ENCODE data around the gene IPPK. TPM values are rescaled to one million over a fixed set of nuclear protein-coding genes. Genes with fewer than 3 reads are reported as not detected.

Gene IPPK
- total RNA-seq, 3 donors from 2014 or later: 5.8 to 22.8 (median 12.1) TPM

GRCh38 chr9:92603100-92603499 is 66.8 kb downstream of the IPPK start:
- Histone ChIP-seq H3K4me1 (peaks cover 0 to 5% of the 10 kb centered on the region in 2 donors), H3K9me3 (peaks cover 0 to 8% of the 10 kb centered on the region in 2 donors), H3K36me3 (no peaks in the 10 kb centered on the region), H3K4me3 (no peak overlapping the region), H3K27me3 (no peaks in the 10 kb centered on the region), H3K27ac (no peak overlapping the region)
- intact Hi-C loops (cut with DNase I; ENCODE audit: low total_unique reads): no loop called here
- TF ChIP-seq POLR2A (IDR thresholded peaks at IDR 0.05) (no peak), POLR2AphosphoS5 (IDR thresholded peaks at IDR 0.05) (no peak), CTCF (IDR thresholded peaks at IDR 0.05) (no peak)
- DNase-seq (ENCODE audit: low spot score in 2 of 2): no peak

GRCh38 chr9:92602413-92602812 is 67.5 kb downstream of the IPPK start:
- H3K27me3 ChIP-seq: no peaks in the 10 kb centered on the region
- no peak overlapping the region for H3K4me3 ChIP-seq
- peak overlapping the region in 1 of 2 donors; percentile 80 for H3K27ac ChIP-seq
- no peak for DNase-seq (ENCODE audit: low spot score in 2 of 2)
- H3K4me1 ChIP-seq: peaks cover 0 to 5% of the 10 kb centered on the region in 2 donors
- intact Hi-C loops (cut with DNase I; ENCODE audit: low total_unique reads): no loop called here
- H3K9me3 ChIP-seq: peaks cover 0 to 8% of the 10 kb centered on the region in 2 donors
- TF ChIP-seq POLR2A (IDR thresholded peaks at IDR 0.05) (no peak), POLR2AphosphoS5 (IDR thresholded peaks at IDR 0.05) (no peak), CTCF (IDR thresholded peaks at IDR 0.05) (no peak)
- no peaks in the 10 kb centered on the region for H3K36me3 ChIP-seq

GRCh38 chr9:92601451-92601850 is 68.5 kb downstream of the IPPK start:
- intact Hi-C loops (cut with DNase I; ENCODE audit: low total_unique reads): no loop called here

GRCh38 chr9:92600462-92601261 is 69.3 kb downstream of the IPPK start:
- no peak for DNase-seq (ENCODE audit: low spot score in 2 of 2)
- intact Hi-C loops (cut with DNase I; ENCODE audit: low total_unique reads): no loop called here
- Histone ChIP-seq H3K27ac (peak overlapping the region; percentile 61 to 80), H3K27me3 (no peaks in the 10 kb centered on the region), H3K36me3 (no peaks in the 10 kb centered on the region), H3K4me3 (peak overlapping the region in 1 of 3 donors; percentile 21), H3K9me3 (peaks cover 0 to 8% of the 10 kb centered on the region in 2 donors), H3K4me1 (peaks cover 0 to 5% of the 10 kb centered on the region in 2 donors)
- no peak for TF ChIP-seq CTCF (IDR thresholded peaks at IDR 0.05)
- no peak for TF ChIP-seq POLR2AphosphoS5 (IDR thresholded peaks at IDR 0.05)
- TF ChIP-seq POLR2A (IDR thresholded peaks at IDR 0.05): no peak

More at GRCh38 chr9:92601451-92601850, 68.5 kb downstream of the IPPK start:
- H3K27me3 ChIP-seq: no peaks in the 10 kb centered on the region
- peaks cover 0 to 5% of the 10 kb centered on the region in 2 donors for H3K4me1 ChIP-seq
- no peak for DNase-seq (ENCODE audit: low spot score in 2 of 2)
- no peak for TF ChIP-seq POLR2AphosphoS5 (IDR thresholded peaks at IDR 0.05)
- no peak for TF ChIP-seq CTCF (IDR thresholded peaks at IDR 0.05)
- no peak for TF ChIP-seq POLR2A (IDR thresholded peaks at IDR 0.05)
- peaks cover 0 to 8% of the 10 kb centered on the region in 2 donors for H3K9me3 ChIP-seq
- H3K4me3 ChIP-seq: peak overlapping the region in 1 of 3 donors; percentile 21
- peak overlapping the region; percentile 61 to 80 for H3K27ac ChIP-seq
- no peaks in the 10 kb centered on the region for H3K36me3 ChIP-seq

- intact Hi-C loops (cut with DNase I; ENCODE audit: low total_unique reads): no loop called here
- Histone ChIP-seq H3K27me3 (no peaks in the 10 kb centered on the region), H3K9me3 (peaks cover 0 to 4% of the 10 kb centered on the region in 2 donors), H3K27ac (peak overlapping the region; percentile 61 to 80), H3K4me1 (peaks cover 0 to 5% of the 10 kb centered on the region in 2 donors), H3K4me3 (no peak overlapping the region), H3K36me3 (no peaks in the 10 kb centered on the region)
- no peak for DNase-seq (ENCODE audit: low spot score in 2 of 2)
- no peak for TF ChIP-seq CTCF (IDR thresholded peaks at IDR 0.05)
- TF ChIP-seq POLR2AphosphoS5 (IDR thresholded peaks at IDR 0.05): no peak
- TF ChIP-seq POLR2A (IDR thresholded peaks at IDR 0.05): no peak
Measured at GRCh38 chr9:92599938-92600461, 69.9 kb downstream of the IPPK start.
